ENCODE data around the gene SLC5A12.

Gene SLC5A12, protein sequence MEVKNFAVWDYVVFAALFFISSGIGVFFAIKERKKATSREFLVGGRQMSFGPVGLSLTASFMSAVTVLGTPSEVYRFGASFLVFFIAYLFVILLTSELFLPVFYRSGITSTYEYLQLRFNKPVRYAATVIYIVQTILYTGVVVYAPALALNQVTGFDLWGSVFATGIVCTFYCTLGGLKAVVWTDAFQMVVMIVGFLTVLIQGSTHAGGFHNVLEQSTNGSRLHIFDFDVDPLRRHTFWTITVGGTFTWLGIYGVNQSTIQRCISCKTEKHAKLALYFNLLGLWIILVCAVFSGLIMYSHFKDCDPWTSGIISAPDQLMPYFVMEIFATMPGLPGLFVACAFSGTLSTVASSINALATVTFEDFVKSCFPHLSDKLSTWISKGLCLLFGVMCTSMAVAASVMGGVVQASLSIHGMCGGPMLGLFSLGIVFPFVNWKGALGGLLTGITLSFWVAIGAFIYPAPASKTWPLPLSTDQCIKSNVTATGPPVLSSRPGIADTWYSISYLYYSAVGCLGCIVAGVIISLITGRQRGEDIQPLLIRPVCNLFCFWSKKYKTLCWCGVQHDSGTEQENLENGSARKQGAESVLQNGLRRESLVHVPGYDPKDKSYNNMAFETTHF

DNA sequence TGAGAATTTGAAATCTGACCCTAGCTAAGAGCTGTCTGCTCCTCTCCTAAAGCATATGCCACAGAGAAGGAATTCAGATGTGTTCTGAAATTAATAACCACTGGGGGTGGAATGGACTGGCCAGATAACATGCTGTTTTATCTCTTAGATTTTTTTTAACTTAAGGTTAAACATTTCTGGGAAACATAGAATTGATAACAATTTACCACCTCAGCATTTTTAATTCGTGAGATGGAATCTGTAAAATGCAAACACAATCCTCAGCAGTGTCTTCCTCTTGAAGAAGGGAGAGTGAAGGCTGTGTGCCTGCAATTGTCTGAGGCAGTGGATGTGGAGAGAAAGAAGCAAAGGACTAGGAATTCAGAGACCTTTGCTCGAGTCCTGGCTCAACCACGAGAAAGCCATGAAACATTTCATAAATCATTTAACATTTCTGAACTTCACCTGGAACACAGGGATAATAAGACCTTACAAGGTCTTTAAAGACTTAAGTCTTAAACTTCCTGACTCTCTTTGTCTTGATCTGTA is at the start of gene SLC5A12:
TSS of gene SLC5A12 (minus strand) at position 113 of the 528 bp plus-strand sequence. CDS start 346 bp downstream, outside the sequence.
- no peaks in the 10 kb centered on the region for H3K4me1 ChIP-seq (ENCODE audit: control insufficient read depth in 5 of 5, insufficient read depth in 5 of 5, low read length in 5 of 5)
- no peaks in the 10 kb centered on the region for H3K9me3 ChIP-seq (ENCODE audit: control insufficient read depth in 5 of 5, low read length in 5 of 5)
- H3K9ac ChIP-seq (ENCODE audit: low read length in 5 of 5), result no peak within 1 kb of the TSS
- H3K4me3 ChIP-seq (ENCODE audit: low read depth in 1 of 5, low read length in 5 of 5), result no peak within 1 kb of the TSS
- no peaks in the 10 kb centered on the region for H3K36me3 ChIP-seq (ENCODE audit: control insufficient read depth in 5 of 5, insufficient read depth in 5 of 5, low read length in 5 of 5)
- H3K27ac ChIP-seq (ENCODE audit: low read depth, low read length), result no peak within 1 kb of the TSS
- no peaks in the 10 kb centered on the region for H3K27me3 ChIP-seq (ENCODE audit: control insufficient read depth in 5 of 5, insufficient read depth in 4 of 5, low read length in 5 of 5)

- Histone ChIP-seq H3K4me3 (ENCODE audit: low read depth in 1 of 5, low read length in 5 of 5) (no peak overlapping the region), H3K36me3 (ENCODE audit: control insufficient read depth in 5 of 5, insufficient read depth in 5 of 5, low read length in 5 of 5) (no peaks in the 10 kb centered on the region), H3K27ac (ENCODE audit: low read depth, low read length) (no peak overlapping the region), H3K27me3 (ENCODE audit: control insufficient read depth in 5 of 5, insufficient read depth in 4 of 5, low read length in 5 of 5) (no peaks in the 10 kb centered on the region), H3K4me1 (ENCODE audit: control insufficient read depth in 5 of 5, insufficient read depth in 5 of 5, low read length in 5 of 5) (peaks cover 0 to 10% (median 4%) of the 10 kb centered on the region in 5 donors), H3K9me3 (ENCODE audit: control insufficient read depth in 5 of 5, low read length in 5 of 5) (no peaks in the 10 kb centered on the region), H3K9ac (ENCODE audit: low read length in 5 of 5) (no peak overlapping the region)
Measured at GRCh38 chr11:26769027-26769426, 47.2 kb upstream of the SLC5A12 start.

- H3K4me1 ChIP-seq (ENCODE audit: control insufficient read depth in 5 of 5, insufficient read depth in 5 of 5, low read length in 5 of 5), result peaks cover 0 to 10% (median 4%) of the 10 kb centered on the region in 5 donors
- H3K27me3 ChIP-seq (ENCODE audit: control insufficient read depth in 5 of 5, insufficient read depth in 4 of 5, low read length in 5 of 5), result no peaks in the 10 kb centered on the region
- H3K9ac ChIP-seq (ENCODE audit: low read length in 5 of 5), result no peak overlapping the region
- no peaks in the 10 kb centered on the region for H3K9me3 ChIP-seq (ENCODE audit: control insufficient read depth in 5 of 5, low read length in 5 of 5)
- no peak overlapping the region for H3K27ac ChIP-seq (ENCODE audit: low read depth, low read length)
- no peaks in the 10 kb centered on the region for H3K36me3 ChIP-seq (ENCODE audit: control insufficient read depth in 5 of 5, insufficient read depth in 5 of 5, low read length in 5 of 5)
- no peak overlapping the region for H3K4me3 ChIP-seq (ENCODE audit: low read depth in 1 of 5, low read length in 5 of 5)
Measured at GRCh38 chr11:26767060-26767459, 45.2 kb upstream of the SLC5A12 start.

GRCh38 chr11:26765323-26765722 is 43.5 kb upstream of the SLC5A12 start:
- Histone ChIP-seq H3K4me3 (ENCODE audit: low read depth in 1 of 5, low read length in 5 of 5) (no peak overlapping the region), H3K9me3 (ENCODE audit: control insufficient read depth in 5 of 5, low read length in 5 of 5) (no peaks in the 10 kb centered on the region), H3K36me3 (ENCODE audit: control insufficient read depth in 5 of 5, insufficient read depth in 5 of 5, low read length in 5 of 5) (no peaks in the 10 kb centered on the region), H3K9ac (ENCODE audit: low read length in 5 of 5) (no peak overlapping the region), H3K27me3 (ENCODE audit: control insufficient read depth in 5 of 5, insufficient read depth in 4 of 5, low read length in 5 of 5) (no peaks in the 10 kb centered on the region), H3K4me1 (ENCODE audit: control insufficient read depth in 5 of 5, insufficient read depth in 5 of 5, low read length in 5 of 5) (peaks cover 0 to 10% (median 4%) of the 10 kb centered on the region in 5 donors), H3K27ac (ENCODE audit: low read depth, low read length) (no peak overlapping the region)

GRCh38 chr11:26764825-26765224 is 43.0 kb upstream of the SLC5A12 start:
- no peak overlapping the region for H3K27ac ChIP-seq (ENCODE audit: low read depth, low read length)
- H3K4me3 ChIP-seq (ENCODE audit: low read depth in 1 of 5, low read length in 5 of 5), result no peak overlapping the region
- H3K4me1 ChIP-seq (ENCODE audit: control insufficient read depth in 5 of 5, insufficient read depth in 5 of 5, low read length in 5 of 5), result peaks cover 0 to 10% (median 4%) of the 10 kb centered on the region in 5 donors
- no peak overlapping the region for H3K9ac ChIP-seq (ENCODE audit: low read length in 5 of 5)
- H3K9me3 ChIP-seq (ENCODE audit: control insufficient read depth in 5 of 5, low read length in 5 of 5), result no peaks in the 10 kb centered on the region
- H3K27me3 ChIP-seq (ENCODE audit: control insufficient read depth in 5 of 5, insufficient read depth in 4 of 5, low read length in 5 of 5), result no peaks in the 10 kb centered on the region
- no peaks in the 10 kb centered on the region for H3K36me3 ChIP-seq (ENCODE audit: control insufficient read depth in 5 of 5, insufficient read depth in 5 of 5, low read length in 5 of 5)

DNA sequence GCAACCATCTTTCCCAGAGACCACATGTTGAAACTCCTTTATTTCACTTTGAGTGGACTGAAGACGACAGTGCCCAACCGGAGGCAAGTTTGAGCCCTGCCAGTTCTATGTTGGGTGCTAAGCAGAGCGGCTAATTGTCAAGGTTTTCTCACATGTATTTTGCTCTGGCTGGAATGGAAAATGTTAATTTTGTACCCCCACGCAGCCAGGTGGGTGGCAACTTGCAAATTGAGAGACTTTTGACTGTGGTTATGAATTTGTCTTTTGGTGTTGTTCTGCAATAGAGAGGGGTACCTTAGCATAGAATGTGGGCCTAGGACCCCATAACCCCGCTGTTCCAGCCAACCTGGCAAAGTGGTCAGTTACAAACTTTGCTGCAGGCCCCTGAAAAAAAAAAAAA is 42.5 kb upstream of the SLC5A12 start:
- Histone ChIP-seq H3K27me3 (ENCODE audit: control insufficient read depth in 5 of 5, insufficient read depth in 4 of 5, low read length in 5 of 5) (no peaks in the 10 kb centered on the region), H3K9ac (ENCODE audit: low read length in 5 of 5) (no peak overlapping the region), H3K4me3 (ENCODE audit: low read depth in 1 of 5, low read length in 5 of 5) (no peak overlapping the region), H3K27ac (ENCODE audit: low read depth, low read length) (no peak overlapping the region), H3K36me3 (ENCODE audit: control insufficient read depth in 5 of 5, insufficient read depth in 5 of 5, low read length in 5 of 5) (no peaks in the 10 kb centered on the region), H3K9me3 (ENCODE audit: control insufficient read depth in 5 of 5, low read length in 5 of 5) (no peaks in the 10 kb centered on the region), H3K4me1 (ENCODE audit: control insufficient read depth in 5 of 5, insufficient read depth in 5 of 5, low read length in 5 of 5) (peaks cover 0 to 10% (median 4%) of the 10 kb centered on the region in 5 donors)

- Histone ChIP-seq H3K4me1 (ENCODE audit: control insufficient read depth in 5 of 5, insufficient read depth in 5 of 5, low read length in 5 of 5) (peaks cover 0 to 10% (median 4%) of the 10 kb centered on the region in 5 donors), H3K9ac (ENCODE audit: low read length in 5 of 5) (no peak overlapping the region), H3K36me3 (ENCODE audit: control insufficient read depth in 5 of 5, insufficient read depth in 5 of 5, low read length in 5 of 5) (no peaks in the 10 kb centered on the region), H3K9me3 (ENCODE audit: control insufficient read depth in 5 of 5, low read length in 5 of 5) (no peaks in the 10 kb centered on the region), H3K27me3 (ENCODE audit: control insufficient read depth in 5 of 5, insufficient read depth in 4 of 5, low read length in 5 of 5) (no peaks in the 10 kb centered on the region), H3K27ac (ENCODE audit: low read depth, low read length) (no peak overlapping the region), H3K4me3 (ENCODE audit: low read depth in 1 of 5, low read length in 5 of 5) (no peak overlapping the region)
Measured at GRCh38 chr11:26762089-26762488, 40.2 kb upstream of the SLC5A12 start.

GRCh38 chr11:26761361-26761809 is 39.5 kb upstream of the SLC5A12 start:
- Histone ChIP-seq H3K27ac (ENCODE audit: low read depth, low read length) (no peak overlapping the region), H3K4me3 (ENCODE audit: low read depth in 1 of 5, low read length in 5 of 5) (no peak overlapping the region), H3K36me3 (ENCODE audit: control insufficient read depth in 5 of 5, insufficient read depth in 5 of 5, low read length in 5 of 5) (no peaks in the 10 kb centered on the region), H3K9me3 (ENCODE audit: control insufficient read depth in 5 of 5, low read length in 5 of 5) (no peaks in the 10 kb centered on the region), H3K9ac (ENCODE audit: low read length in 5 of 5) (no peak overlapping the region), H3K4me1 (ENCODE audit: control insufficient read depth in 5 of 5, insufficient read depth in 5 of 5, low read length in 5 of 5) (peaks cover 0 to 10% (median 4%) of the 10 kb centered on the region in 5 donors), H3K27me3 (ENCODE audit: control insufficient read depth in 5 of 5, insufficient read depth in 4 of 5, low read length in 5 of 5) (no peaks in the 10 kb centered on the region)

DNA sequence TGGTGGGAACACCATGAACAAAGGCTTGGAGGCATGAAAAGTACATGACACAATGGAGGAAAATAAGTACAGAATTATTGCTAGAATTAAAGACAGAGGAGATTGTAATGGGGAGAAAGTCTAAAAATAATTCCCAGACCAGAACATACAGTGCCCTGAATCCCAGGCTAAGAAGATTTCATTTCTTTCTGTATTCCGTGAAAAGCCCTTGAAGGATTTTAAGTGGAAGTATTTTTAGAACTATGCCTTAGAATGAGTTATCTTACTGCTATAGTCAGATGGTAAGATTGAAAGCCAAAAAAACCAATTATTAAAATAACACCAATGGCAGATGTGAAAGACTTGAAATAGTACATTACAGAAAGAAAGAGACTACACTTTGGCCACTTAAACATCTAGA is 36.1 kb upstream of the SLC5A12 start:
- Histone ChIP-seq H3K4me3 (ENCODE audit: low read depth in 1 of 5, low read length in 5 of 5) (no peak overlapping the region), H3K27ac (ENCODE audit: low read depth, low read length) (no peak overlapping the region), H3K9ac (ENCODE audit: low read length in 5 of 5) (no peak overlapping the region), H3K36me3 (ENCODE audit: control insufficient read depth in 5 of 5, insufficient read depth in 5 of 5, low read length in 5 of 5) (no peaks in the 10 kb centered on the region), H3K27me3 (ENCODE audit: control insufficient read depth in 5 of 5, insufficient read depth in 4 of 5, low read length in 5 of 5) (no peaks in the 10 kb centered on the region), H3K4me1 (ENCODE audit: control insufficient read depth in 5 of 5, insufficient read depth in 5 of 5, low read length in 5 of 5) (no peaks in the 10 kb centered on the region), H3K9me3 (ENCODE audit: control insufficient read depth in 5 of 5, low read length in 5 of 5) (no peaks in the 10 kb centered on the region)

GRCh38 chr11:26755762-26756161 is 33.9 kb upstream of the SLC5A12 start:
- H3K4me1 ChIP-seq (ENCODE audit: control insufficient read depth in 5 of 5, insufficient read depth in 5 of 5, low read length in 5 of 5), result no peaks in the 10 kb centered on the region
- H3K4me3 ChIP-seq (ENCODE audit: low read depth in 1 of 5, low read length in 5 of 5), result no peak overlapping the region
- no peaks in the 10 kb centered on the region for H3K9me3 ChIP-seq (ENCODE audit: control insufficient read depth in 5 of 5, low read length in 5 of 5)
- no peaks in the 10 kb centered on the region for H3K36me3 ChIP-seq (ENCODE audit: control insufficient read depth in 5 of 5, insufficient read depth in 5 of 5, low read length in 5 of 5)
- H3K9ac ChIP-seq (ENCODE audit: low read length in 5 of 5), result no peak overlapping the region
- H3K27ac ChIP-seq (ENCODE audit: low read depth, low read length), result no peak overlapping the region
- no peaks in the 10 kb centered on the region for H3K27me3 ChIP-seq (ENCODE audit: control insufficient read depth in 5 of 5, insufficient read depth in 4 of 5, low read length in 5 of 5)
